ENCODE measurements around the gene HNRNPM.

Gene HNRNPM

DNA sequence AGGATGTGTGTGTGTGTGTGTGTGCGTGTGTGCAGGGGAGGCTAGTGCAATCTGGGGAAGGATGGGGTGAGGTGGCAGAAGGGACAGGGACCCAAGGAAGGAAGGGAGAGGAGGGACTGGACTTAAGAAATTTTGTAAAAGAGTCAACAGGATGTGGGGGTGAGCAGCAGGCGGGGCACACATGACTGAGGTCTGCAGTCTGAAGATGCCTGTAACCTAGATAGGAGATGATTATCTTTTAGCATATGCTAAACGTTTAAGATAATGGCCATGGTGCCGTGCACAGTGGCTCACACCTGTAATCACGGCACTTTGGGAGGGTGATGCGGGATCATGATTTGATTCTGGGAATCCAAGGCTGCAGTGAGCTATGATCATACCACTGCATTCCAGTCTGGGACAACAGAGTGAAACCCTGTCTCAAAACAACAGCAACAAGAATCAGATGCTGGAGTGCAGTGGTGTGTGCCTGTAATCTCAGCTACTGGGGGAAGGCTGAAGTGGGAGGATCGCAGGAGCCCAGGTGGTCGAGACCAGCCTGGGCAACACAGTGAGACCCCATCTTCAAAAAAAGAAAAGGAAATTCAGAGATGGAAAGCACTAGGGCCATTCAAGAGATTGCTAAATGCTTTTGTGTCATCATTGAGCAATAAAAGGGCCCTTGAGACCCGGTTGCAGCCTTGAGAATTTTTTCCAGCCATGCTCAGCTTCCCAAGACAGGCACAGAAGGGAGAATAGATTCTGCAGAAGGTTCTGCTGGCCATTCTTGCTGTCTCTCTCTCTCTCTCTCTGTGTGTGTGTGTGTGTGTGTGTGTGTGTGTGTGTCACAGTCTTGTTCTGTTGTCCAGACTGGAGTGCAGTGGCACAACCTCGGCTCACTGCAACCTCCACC, 73.0 kb downstream of the HNRNPM start:
- H2AFZ ChIP-seq (ENCODE audit: low read depth, low read length), result no peak overlapping the region
- peaks cover 6% of the 10 kb centered on the region for H3K4me1 ChIP-seq (ENCODE audit: insufficient read depth, low read length)
- H3K9me3 ChIP-seq (ENCODE audit: low read length), result no peaks in the 10 kb centered on the region
- no peaks in the 10 kb centered on the region for H3K27me3 ChIP-seq (ENCODE audit: insufficient read depth, low read length)
- no peak overlapping the region for H3K4me3 ChIP-seq (ENCODE audit: low read length)
- H3K36me3 ChIP-seq (ENCODE audit: insufficient read depth, low read length), result no peaks in the 10 kb centered on the region

DNA sequence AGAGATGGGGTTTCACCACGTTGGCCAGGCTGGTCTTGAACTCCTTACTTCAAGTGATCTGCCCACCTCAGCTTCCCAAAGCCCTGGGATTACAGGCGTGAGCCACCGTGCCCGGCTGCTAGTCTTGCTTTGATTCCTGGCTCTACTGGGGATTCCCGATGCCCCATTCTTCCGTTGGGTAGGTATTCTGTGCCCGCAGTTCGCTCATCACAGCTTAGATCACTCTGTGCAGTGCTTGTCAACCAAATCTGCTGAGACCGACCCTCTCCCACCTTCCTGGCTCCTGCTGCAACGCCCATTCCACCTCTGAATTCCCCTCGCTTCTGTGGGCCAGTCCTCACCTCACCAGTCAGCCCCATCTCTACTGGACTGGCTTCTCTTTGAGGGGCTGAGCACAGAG, 73.8 kb downstream of the HNRNPM start:
- no peaks in the 10 kb centered on the region for H3K4me1 ChIP-seq (ENCODE audit: insufficient read depth, low read length)
- H3K36me3 ChIP-seq (ENCODE audit: insufficient read depth, low read length), result no peaks in the 10 kb centered on the region
- H3K27me3 ChIP-seq (ENCODE audit: insufficient read depth, low read length), result no peaks in the 10 kb centered on the region
- H2AFZ ChIP-seq (ENCODE audit: low read depth, low read length), result no peak overlapping the region
- no peaks in the 10 kb centered on the region for H3K9me3 ChIP-seq (ENCODE audit: low read length)
- H3K4me3 ChIP-seq (ENCODE audit: low read length), result no peak overlapping the region

DNA sequence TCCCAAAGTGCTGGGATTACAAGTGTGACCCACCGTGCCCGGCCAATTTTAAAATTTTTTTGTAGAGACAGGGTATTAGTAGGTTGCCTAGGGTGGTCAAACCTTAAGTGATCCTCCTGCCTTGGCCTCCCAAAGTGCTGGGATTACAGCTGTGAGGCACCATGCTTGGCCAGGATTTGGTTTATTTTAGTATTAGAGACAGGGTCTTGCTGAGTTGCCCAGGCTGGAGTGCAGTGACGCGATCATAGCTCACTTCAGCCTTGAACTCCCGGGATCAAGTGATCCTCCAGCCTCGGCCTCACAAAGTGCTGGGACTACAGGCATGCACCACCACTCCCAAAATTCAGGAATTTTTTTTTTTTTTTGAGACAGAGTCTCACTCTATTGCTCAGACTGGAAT, 74.6 kb downstream of the HNRNPM start:
- no peaks in the 10 kb centered on the region for H3K4me1 ChIP-seq (ENCODE audit: insufficient read depth, low read length)
- H3K27me3 ChIP-seq (ENCODE audit: insufficient read depth, low read length), result no peaks in the 10 kb centered on the region
- no peaks in the 10 kb centered on the region for H3K36me3 ChIP-seq (ENCODE audit: insufficient read depth, low read length)
- no peaks in the 10 kb centered on the region for H3K9me3 ChIP-seq (ENCODE audit: low read length)
- H3K4me3 ChIP-seq (ENCODE audit: low read length), result no peak overlapping the region
- H2AFZ ChIP-seq (ENCODE audit: low read depth, low read length), result no peak overlapping the region

DNA sequence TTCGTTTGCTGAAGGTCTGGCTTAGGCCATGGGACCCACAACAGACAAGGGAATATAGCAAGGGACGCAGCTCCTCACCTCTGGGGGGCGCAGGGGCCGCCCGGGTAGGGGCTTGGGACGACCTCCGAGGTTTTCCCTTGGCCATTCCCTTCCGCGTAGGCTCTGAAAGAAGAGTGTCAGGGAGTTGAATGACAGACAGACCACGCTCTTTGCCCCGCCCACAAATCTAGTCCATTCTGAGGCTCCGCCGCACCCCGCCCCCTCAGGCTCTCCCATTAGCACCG, 80.6 kb downstream of the HNRNPM start:
- peaks cover 6% of the 10 kb centered on the region for H3K4me1 ChIP-seq (ENCODE audit: insufficient read depth, low read length)
- peak overlapping the region; percentile 29 for H3K4me3 ChIP-seq (ENCODE audit: low read length)
- H3K9me3 ChIP-seq (ENCODE audit: low read length), result no peaks in the 10 kb centered on the region
- H3K27me3 ChIP-seq (ENCODE audit: insufficient read depth, low read length), result no peaks in the 10 kb centered on the region
- no peaks in the 10 kb centered on the region for H3K36me3 ChIP-seq (ENCODE audit: insufficient read depth, low read length)
- H2AFZ ChIP-seq (ENCODE audit: low read depth, low read length), result no peak overlapping the region

DNA sequence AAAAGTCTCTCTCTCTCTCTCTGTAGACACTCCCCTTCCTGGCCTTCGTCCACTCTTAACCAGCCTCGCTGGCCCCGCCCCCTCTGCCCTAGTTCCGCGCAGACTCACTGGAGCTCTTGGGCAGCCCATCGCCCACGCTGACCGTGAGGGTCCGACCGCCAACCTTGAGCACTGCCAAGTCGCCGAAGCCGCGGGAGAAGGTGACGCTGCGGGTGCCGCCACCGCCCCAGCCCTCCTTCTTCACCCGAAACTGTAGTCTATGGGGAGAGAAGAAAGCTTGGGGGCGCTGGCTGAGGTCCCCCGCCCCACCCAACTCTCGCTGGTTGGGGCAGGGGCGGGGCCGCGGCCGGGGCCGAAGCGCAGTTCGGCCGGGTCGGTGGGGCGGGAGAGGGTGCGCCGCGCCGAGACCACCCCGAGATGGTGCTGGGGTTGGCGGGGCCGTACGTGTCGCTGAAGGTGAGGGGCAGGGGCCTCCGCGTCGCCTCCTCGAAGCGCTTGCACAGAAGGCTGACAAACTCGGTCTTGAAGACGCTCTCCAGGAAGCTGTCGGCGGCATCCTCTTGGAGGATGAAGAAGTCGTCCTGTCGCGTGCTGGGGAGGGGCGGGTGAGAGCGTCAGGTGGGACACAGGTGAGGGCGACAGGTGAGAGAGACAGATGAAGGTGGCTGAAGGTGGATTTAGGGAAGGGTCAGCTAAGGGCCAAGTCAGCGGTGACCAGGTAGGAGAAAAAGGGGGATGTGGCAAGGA, 81.7 kb downstream of the HNRNPM start:
- peak overlapping the region; percentile 66 for H3K4me3 ChIP-seq (ENCODE audit: low read length)
- no peaks in the 10 kb centered on the region for H3K36me3 ChIP-seq (ENCODE audit: insufficient read depth, low read length)

DNA sequence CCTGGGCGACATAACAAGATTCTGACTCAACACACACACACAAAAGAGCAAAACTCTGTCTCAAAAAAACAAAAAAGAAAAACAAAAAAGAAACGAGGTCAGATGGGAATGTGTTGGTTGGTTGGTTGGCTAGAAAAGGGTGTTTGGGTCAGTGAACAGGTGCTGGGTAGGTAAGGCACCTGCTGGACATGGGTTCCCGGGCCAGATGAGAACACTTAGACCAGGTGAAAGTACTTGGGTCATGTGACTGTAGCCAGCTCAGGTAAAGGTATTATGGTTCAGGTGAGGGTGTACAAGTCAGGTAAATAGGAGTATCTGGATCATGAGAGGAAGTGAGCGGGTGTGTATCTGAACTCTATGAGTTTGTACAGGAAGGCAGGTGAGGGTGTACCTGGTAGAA, 83.7 kb downstream of the HNRNPM start:
- Histone ChIP-seq H3K27me3 (ENCODE audit: insufficient read depth, low read length) (no peaks in the 10 kb centered on the region), H3K36me3 (ENCODE audit: insufficient read depth, low read length) (no peaks in the 10 kb centered on the region), H3K4me1 (ENCODE audit: insufficient read depth, low read length) (peaks cover 6% of the 10 kb centered on the region), H3K4me3 (ENCODE audit: low read length) (no peak overlapping the region), H2AFZ (ENCODE audit: low read depth, low read length) (no peak overlapping the region), H3K9me3 (ENCODE audit: low read length) (no peaks in the 10 kb centered on the region)

More for the DNA sequence above, 81.7 kb downstream of the HNRNPM start:
- Histone ChIP-seq H3K9me3 (ENCODE audit: low read length) (no peaks in the 10 kb centered on the region), H3K27me3 (ENCODE audit: insufficient read depth, low read length) (no peaks in the 10 kb centered on the region), H3K4me1 (ENCODE audit: insufficient read depth, low read length) (peaks cover 6% of the 10 kb centered on the region), H2AFZ (ENCODE audit: low read depth, low read length) (peak overlapping the region; percentile 89)

DNA sequence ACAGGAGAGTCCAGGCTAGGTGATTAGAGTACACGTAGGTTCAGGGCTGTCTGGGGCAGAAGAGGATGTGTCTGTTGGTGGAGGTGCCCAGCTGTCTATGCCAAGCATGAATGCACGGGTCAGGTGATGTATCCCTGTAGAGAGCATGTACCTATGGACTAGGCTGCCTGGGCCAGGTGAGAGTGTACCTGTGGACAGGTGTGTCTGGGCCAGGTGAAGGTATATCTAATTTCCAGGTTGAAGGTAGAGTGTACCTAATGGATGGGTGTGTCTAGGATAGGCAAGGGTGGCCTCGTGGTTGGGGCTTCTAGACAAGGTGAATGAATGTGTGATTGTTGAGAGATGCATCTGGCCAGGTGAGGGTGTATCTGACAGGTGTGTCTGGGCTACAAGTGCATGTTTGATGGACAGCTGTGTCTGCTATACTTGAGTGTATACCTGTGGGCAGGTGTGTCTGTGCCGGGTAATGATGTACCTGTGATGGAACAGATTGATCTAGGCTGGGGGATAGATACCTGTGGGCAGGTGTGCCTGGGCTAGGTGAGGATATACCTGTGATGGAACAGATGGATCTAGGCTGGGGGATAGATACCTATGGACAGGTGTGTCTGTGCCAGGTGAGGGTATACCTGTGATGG, 84.7 kb downstream of the HNRNPM start:
- H2AFZ ChIP-seq (ENCODE audit: low read depth, low read length), result no peak overlapping the region
- no peaks in the 10 kb centered on the region for H3K27me3 ChIP-seq (ENCODE audit: insufficient read depth, low read length)
- H3K4me1 ChIP-seq (ENCODE audit: insufficient read depth, low read length), result peaks cover 6% of the 10 kb centered on the region
- no peaks in the 10 kb centered on the region for H3K9me3 ChIP-seq (ENCODE audit: low read length)
- no peak overlapping the region for H3K4me3 ChIP-seq (ENCODE audit: low read length)
- H3K36me3 ChIP-seq (ENCODE audit: insufficient read depth, low read length), result no peaks in the 10 kb centered on the region

DNA sequence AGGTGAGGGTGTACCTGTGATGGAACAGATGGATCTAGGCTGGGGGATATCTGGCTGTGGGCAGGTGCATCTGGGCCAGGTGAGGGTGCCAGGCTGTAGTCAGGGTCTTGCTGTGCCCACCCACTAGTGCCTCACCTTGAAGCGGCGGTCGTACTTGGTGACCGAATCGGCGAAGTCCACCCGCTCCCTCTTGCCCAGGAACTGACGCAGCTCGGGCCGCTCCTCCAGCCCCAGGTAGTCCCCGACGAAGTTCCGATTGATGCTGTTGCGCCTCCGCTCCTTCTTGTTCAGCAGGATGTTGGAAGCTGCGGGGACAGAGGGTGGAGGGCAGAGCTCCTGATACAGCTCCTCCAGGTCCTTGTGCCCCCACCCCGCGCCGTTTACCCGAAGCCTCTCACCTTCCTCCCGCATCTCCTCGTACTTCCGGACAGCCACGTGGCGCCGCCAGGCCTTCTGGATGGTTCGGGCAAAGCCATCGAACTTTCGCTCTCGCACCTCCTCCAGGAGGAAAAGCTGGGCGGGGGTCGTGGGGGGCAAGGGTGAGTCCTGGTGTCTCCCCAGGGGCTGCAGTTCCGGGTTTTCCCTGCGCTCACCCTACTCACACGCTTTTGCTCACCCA, 85.4 kb downstream of the HNRNPM start:
- Histone ChIP-seq H3K36me3 (ENCODE audit: insufficient read depth, low read length) (no peaks in the 10 kb centered on the region), H3K4me3 (ENCODE audit: low read length) (no peak overlapping the region)

DNA sequence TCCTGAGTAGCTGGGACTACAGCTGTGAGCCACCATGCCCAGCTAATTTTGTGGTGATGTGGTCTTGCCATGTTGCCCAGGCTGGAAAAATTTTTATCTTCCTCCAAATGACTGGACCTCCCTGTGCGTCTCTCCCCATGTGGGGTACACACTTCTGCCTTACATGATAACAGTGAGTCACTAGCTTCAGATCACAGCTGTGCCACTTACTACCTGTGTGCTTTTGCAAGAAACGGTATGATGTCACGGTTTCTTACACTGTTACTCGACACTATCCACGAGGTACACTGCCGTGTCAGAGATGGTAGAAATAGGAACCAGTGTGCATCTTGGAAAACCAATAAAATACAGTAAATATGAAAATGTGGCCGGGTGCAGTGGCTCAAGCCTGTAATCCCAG, 86.7 kb downstream of the HNRNPM start:
- Histone ChIP-seq H2AFZ (ENCODE audit: low read depth, low read length) (no peak overlapping the region), H3K9me3 (ENCODE audit: low read length) (no peaks in the 10 kb centered on the region), H3K4me1 (ENCODE audit: insufficient read depth, low read length) (peaks cover 6% of the 10 kb centered on the region), H3K27me3 (ENCODE audit: insufficient read depth, low read length) (no peaks in the 10 kb centered on the region), H3K4me3 (ENCODE audit: low read length) (no peak overlapping the region), H3K36me3 (ENCODE audit: insufficient read depth, low read length) (no peaks in the 10 kb centered on the region)

More for the DNA sequence above, 85.4 kb downstream of the HNRNPM start:
- no peaks in the 10 kb centered on the region for H3K9me3 ChIP-seq (ENCODE audit: low read length)
- H3K27me3 ChIP-seq (ENCODE audit: insufficient read depth, low read length), result no peaks in the 10 kb centered on the region
- H3K4me1 ChIP-seq (ENCODE audit: insufficient read depth, low read length), result peaks cover 6% of the 10 kb centered on the region
- no peak overlapping the region for H2AFZ ChIP-seq (ENCODE audit: low read depth, low read length)

DNA sequence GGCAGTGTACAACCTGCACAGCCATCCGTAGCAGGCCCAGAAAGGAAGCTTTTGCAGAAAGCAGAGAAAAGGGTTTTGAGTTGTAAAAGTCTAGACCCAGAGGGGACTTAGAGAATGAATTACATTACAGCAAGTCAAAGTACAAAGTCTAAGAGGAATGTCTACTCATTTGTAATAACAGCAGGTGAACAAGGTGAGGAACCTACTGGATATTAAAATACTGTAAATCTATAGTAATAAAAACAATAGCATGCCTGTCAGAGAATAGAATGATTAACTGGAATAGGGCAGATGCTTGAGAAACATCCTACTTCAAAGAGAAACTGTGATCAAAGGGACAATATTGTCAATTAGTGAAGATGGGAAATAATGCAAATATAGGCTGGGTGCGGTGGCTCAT, 87.5 kb downstream of the HNRNPM start:
- Histone ChIP-seq H3K27me3 (ENCODE audit: insufficient read depth, low read length) (no peaks in the 10 kb centered on the region), H2AFZ (ENCODE audit: low read depth, low read length) (no peak overlapping the region), H3K9me3 (ENCODE audit: low read length) (no peaks in the 10 kb centered on the region), H3K4me1 (ENCODE audit: insufficient read depth, low read length) (no peaks in the 10 kb centered on the region), H3K4me3 (ENCODE audit: low read length) (no peak overlapping the region), H3K36me3 (ENCODE audit: insufficient read depth, low read length) (no peaks in the 10 kb centered on the region)

DNA sequence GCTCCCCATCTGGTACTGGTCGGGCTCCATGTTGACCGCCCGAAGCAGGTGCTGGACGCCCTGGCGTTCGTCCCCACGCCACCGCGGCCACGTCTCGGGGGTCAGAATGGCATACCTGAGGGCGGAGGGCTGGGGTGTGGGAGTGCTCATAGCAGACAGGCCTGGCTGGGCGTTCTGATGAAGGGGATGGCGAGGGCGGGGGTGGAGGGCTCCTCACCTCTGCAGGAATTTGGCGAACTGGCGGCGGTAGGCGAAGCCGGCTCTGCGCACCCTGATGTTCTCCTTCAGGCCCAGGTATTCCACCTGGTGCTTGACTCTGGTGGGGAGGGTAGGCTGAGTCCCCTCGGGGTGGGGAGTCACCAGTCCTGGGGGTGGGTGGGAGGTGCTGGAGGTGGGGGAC, 91.5 kb downstream of the HNRNPM start:
- Histone ChIP-seq H3K4me3 (ENCODE audit: low read length) (no peak overlapping the region), H3K4me1 (ENCODE audit: insufficient read depth, low read length) (no peaks in the 10 kb centered on the region), H3K36me3 (ENCODE audit: insufficient read depth, low read length) (no peaks in the 10 kb centered on the region), H3K9me3 (ENCODE audit: low read length) (no peaks in the 10 kb centered on the region), H3K27me3 (ENCODE audit: insufficient read depth, low read length) (no peaks in the 10 kb centered on the region), H2AFZ (ENCODE audit: low read depth, low read length) (no peak overlapping the region)

DNA sequence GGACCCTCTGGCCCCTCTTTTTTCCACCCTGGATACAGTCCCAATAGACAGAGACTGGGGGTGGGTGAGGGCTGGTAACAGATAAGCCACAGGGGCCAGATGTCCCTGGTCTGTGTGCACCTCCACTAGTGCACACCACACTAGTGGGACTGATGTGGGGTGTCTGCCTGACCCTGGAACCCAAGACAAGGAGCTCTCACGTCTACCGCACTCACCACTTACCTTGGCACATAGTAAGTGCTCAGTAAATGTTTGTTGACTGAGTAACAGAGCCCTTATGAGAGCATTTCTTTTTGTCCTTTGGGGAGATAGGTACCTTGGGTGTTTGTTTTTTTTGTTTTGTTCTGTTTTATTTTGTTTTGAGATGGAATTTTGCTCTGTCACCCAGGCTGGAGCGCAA, 92.3 kb downstream of the HNRNPM start:
- Histone ChIP-seq H3K27me3 (ENCODE audit: insufficient read depth, low read length) (no peaks in the 10 kb centered on the region), H3K4me3 (ENCODE audit: low read length) (no peak overlapping the region), H3K9me3 (ENCODE audit: low read length) (no peaks in the 10 kb centered on the region), H3K36me3 (ENCODE audit: insufficient read depth, low read length) (no peaks in the 10 kb centered on the region), H2AFZ (ENCODE audit: low read depth, low read length) (no peak overlapping the region), H3K4me1 (ENCODE audit: insufficient read depth, low read length) (no peaks in the 10 kb centered on the region)
